Spinal cord (tissue), 10 donors: ENCODE results near the gene SULT1C3. TPM values are rescaled to one million over a fixed set of nuclear protein-coding genes. Genes with fewer than 3 reads are reported as not detected.

Experiments used
- DNase-seq, 6 donors: peaks; one replicate each; pipeline versions ENCODE4 v3.0.0 to v3.0.0-alpha.2; 2013 to 2015; ENCODE audit warnings: low spot score in 6 of 6, low read depth in 4 of 6
- H3K27ac ChIP-seq: one replicate; pipeline ENCODE4 v1.5.1; 2013; ENCODE audit warnings: low read depth, low read length, control low read depth
- H3K27me3 ChIP-seq: one replicate; pipeline ENCODE4 v1.6.1; 2013; ENCODE audit warnings: low read length; ENCODE audit not compliant: control insufficient read depth, insufficient read depth
- H3K36me3 ChIP-seq: one replicate; pipeline ENCODE4 v1.6.1; 2013; ENCODE audit warnings: low read length; ENCODE audit not compliant: control insufficient read depth, insufficient read depth
- H3K4me1 ChIP-seq: one replicate; pipeline ENCODE4 v1.6.1; 2013; ENCODE audit warnings: low read length; ENCODE audit not compliant: control insufficient read depth, insufficient read depth
- H3K4me3 ChIP-seq: one replicate; pipeline ENCODE4 v1.5.1; 2013; ENCODE audit warnings: low read depth, low read length, control low read depth
- H3K9me3 ChIP-seq: one replicate; pipeline ENCODE4 v1.6.1; 2013; ENCODE audit warnings: low read length; ENCODE audit not compliant: control insufficient read depth, insufficient read depth
- WGBS: methylation state at CpG from one replicate; pipeline ENCODE4 v1.1.5; 2013; ENCODE audit warnings: missing lambda C conversion rate; ENCODE audit not compliant: insufficient coverage; 5-methylcytosine and 5-hydroxymethylcytosine counted together
- polyA plus RNA-seq, 2 donors: library from polyadenylated mRNA; unstranded; fragments of 120-200 nt; gene quantifications; one replicate each; pipeline ENCODE4 v1.2.1, GENCODE V29; 2013; ENCODE audit not compliant: insufficient read length in 2 of 2
- total RNA-seq, 2 donors: library from RNA; depleted of rRNA in 1 of 2; stranded (reverse); fragments of 120-200 nt in 1 of 2; fragments of >200 nt in 1 of 2; gene quantifications; one replicate each; pipeline versions ENCODE4 v1.2.3 to v1.2.4, GENCODE V29; 2013 to 2014
- donor health status: healthy.

The SULT1C3 gene
- total and polyA plus RNA-seq, 4 donors: not detected

DNA sequence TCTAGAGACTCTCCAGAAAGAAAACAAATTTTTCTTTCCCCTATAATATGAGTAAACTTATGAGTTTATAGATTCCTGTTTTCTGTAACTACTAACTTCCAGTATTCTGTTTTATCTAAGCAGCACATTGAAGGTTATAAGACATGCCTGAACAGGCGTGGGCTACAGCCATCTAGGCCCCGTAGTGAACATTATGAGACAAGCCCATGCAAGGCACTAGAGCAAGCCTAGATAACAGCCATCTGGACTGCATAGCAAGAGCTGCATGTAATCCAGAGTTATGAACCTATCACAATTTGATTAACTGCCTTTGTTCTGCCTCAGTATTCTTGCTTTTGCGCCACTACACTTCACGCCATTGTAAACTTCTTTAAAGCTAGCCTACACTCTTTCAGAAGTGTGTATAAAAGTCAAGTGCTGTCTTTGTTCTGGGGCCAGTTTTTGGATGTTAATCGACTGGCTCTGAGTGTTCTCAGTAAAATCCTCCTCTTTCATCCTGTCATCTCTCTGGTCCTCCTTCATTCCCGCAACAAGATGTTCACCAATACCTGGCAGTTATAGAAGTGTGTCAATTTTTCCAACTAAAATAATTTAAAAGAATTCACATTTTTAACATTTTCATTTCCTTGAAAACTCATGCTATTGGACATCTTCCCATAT, 3.0 kb upstream of the SULT1C3 start:
- Histone ChIP-seq H3K9me3 (no peaks in the 10 kb centered on the region), H3K4me3 (no peak overlapping the region), H3K36me3 (no peaks in the 10 kb centered on the region), H3K27me3 (no peaks in the 10 kb centered on the region), H3K27ac (no peak overlapping the region), H3K4me1 (no peaks in the 10 kb centered on the region)
- WGBS: 100% methylated on average over 2 of the region's 6 CpGs
- no peak for DNase-seq

DNA sequence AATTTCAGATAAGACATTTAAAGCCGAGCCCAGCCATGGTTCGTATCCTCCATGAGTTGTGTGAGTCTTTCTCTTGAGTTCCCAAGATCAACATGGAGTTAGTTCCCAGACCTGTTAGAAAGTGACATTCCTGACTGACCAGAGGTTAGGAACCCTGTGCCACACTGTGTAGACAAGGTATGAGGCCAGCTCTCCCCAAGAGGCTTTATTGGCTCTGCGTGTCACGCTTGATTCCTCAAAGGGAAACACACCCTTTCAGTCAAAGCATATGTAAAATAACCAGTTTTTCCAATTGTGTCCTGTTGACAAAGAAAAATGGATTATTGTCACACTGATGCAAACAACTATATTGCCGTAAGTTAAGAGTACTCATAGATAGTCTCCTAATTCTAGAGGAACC, 1.2 kb downstream of the SULT1C3 start:
- no peak for DNase-seq
- Histone ChIP-seq H3K27me3 (no peaks in the 10 kb centered on the region), H3K27ac (no peak overlapping the region), H3K36me3 (no peaks in the 10 kb centered on the region), H3K4me1 (no peaks in the 10 kb centered on the region), H3K4me3 (no peak overlapping the region), H3K9me3 (no peaks in the 10 kb centered on the region)
- WGBS: 95% methylated on average over 2 of the region's 5 CpGs

DNA sequence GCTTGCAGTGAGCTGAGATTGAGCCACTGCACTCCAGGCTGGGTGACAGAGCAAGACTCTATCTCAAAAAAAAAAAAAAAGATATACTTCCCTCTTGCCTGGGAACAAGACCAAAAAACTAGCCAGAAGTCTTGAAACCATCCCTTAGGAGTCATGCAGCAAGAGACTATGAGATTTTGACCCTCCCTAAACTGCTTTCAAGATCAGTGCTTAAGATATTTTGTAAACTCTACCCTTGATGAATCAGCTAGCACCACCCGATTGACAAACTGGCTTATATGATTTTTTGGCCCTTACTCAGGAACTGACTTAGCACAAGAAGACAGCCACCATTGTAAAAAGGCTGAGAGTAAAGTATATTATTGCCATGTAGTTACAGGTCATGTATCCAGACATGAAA, 3.8 kb downstream of the SULT1C3 start:
- H3K4me1 ChIP-seq: no peaks in the 10 kb centered on the region
- 83% methylated on average over 1 of the region's 1 CpG for WGBS
- no peak overlapping the region for H3K4me3 ChIP-seq
- no peaks in the 10 kb centered on the region for H3K27me3 ChIP-seq
- no peaks in the 10 kb centered on the region for H3K9me3 ChIP-seq
- DNase-seq: peak in 1 of 6 donors; percentile 17
- no peak overlapping the region for H3K27ac ChIP-seq
- no peaks in the 10 kb centered on the region for H3K36me3 ChIP-seq

DNA sequence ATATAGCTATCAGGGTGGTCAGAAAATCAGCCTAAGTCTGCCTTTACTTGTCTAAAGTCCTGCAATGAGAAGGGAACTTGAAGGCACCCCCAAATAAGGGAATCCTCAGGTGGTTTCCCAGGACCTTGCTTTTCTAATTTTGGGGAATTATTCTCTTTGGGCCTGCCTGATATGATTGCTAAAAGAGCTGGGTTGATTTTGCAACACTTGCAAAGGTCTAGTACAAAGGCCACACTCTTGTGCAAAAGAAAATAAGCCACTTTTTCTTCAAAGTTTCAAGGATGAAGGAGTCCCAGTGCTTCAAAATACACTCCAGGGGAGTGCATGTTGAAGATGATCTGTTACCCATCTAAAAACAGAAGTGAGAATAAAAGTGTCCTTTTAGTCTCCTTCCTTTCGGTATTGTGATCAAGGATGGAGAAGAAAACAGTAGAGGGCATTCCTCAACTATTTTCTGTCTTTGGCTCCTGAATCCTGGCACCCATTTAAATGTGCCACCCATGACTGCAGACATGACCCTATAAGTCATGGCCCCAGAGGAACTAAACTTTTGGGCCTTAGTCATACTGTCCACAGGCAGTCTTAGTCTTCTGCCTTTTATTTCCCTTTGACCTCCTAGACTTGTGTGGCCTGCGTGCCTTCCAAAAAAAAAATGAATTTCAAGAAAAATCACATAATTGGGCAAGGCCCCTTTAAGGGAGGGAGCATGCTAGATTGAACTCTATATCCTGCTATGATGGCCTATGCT, 5.1 kb downstream of the SULT1C3 start:
- no peak overlapping the region for H3K27ac ChIP-seq
- H3K4me1 ChIP-seq: no peaks in the 10 kb centered on the region
- H3K27me3 ChIP-seq: no peaks in the 10 kb centered on the region
- DNase-seq: no peak
- no peaks in the 10 kb centered on the region for H3K9me3 ChIP-seq
- H3K36me3 ChIP-seq: no peaks in the 10 kb centered on the region
- no peak overlapping the region for H3K4me3 ChIP-seq
- no CpG with 5 or more reads among the region's 2 CpGs for WGBS

DNA sequence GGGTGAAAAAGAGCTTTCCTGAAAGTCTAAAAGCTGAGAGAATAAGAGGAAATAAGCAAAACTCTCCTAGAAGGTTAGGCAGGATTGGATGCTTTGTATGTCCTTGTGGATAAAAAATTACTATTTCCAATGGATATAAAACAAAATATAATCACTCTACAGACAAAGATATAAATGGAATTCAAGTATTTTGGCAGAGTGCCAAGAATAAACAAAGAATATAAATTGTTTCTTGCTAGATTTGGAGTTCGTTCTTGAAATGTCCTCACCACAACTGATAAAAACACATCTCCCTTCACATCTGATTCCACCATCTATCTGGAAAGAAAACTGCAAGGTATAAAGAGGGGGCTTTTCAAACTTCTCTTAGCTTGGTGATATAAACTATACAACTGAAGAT, 13.3 kb downstream of the SULT1C3 start:
- no peaks in the 10 kb centered on the region for H3K36me3 ChIP-seq
- no CpG with 5 or more reads among the region's 1 CpG for WGBS
- no peak overlapping the region for H3K27ac ChIP-seq
- no peaks in the 10 kb centered on the region for H3K27me3 ChIP-seq
- peak in 1 of 6 donors; percentile 7 for DNase-seq
- no peak overlapping the region for H3K4me3 ChIP-seq
- no peaks in the 10 kb centered on the region for H3K4me1 ChIP-seq
- no peaks in the 10 kb centered on the region for H3K9me3 ChIP-seq

DNA sequence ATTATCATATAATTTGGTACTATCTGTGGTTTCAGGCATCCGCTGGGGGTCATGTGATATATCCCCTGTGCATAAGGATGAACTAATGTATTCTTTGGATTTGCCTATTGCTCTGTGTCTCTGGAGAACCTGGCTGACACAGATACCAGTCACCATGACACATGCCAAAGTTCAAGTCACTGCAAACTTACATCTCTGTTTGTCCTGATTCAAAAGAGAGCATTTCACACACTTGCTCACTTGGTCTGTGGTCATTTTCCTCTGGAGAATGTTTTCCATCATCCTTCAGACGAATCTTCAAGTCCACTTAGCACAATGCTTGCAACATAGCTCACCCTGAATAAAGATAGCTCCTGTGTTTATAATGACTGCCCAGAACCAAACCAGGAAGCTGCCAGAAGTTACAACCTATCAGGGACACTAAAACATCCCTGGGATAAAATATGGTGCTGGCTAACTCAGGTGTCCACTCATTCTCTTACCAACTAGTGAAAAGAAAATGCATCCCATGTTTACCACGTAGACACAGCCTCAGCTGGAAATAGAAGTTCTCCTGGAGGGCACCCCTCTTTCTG, 18.1 kb downstream of the SULT1C3 start:
- WGBS: 80% methylated on average over 1 of the region's 3 CpGs
- no peaks in the 10 kb centered on the region for H3K9me3 ChIP-seq
- no peak for DNase-seq
- H3K4me1 ChIP-seq: no peaks in the 10 kb centered on the region
- H3K27me3 ChIP-seq: no peaks in the 10 kb centered on the region
- H3K4me3 ChIP-seq: no peak overlapping the region
- no peak overlapping the region for H3K27ac ChIP-seq
- no peaks in the 10 kb centered on the region for H3K36me3 ChIP-seq

DNA sequence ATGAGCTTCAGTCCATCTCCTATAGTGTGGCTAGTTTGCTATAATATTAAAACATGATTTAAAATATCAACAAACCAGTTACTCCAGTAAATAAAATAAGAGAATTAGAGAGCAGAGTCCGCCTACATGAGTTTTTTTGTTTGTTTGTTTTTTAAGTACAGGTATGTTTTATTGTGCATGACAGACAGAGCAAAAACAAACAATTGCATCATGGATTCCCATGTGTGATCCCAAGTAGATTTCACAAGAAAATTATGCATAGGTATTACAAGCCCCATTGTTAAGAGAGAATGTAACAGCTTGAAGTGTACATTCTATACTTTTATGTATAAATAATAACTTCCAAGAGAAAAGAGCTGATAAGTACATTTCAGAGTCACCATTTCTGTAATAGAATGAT, 21.0 kb downstream of the SULT1C3 start:
- Histone ChIP-seq H3K4me3 (no peak overlapping the region), H3K27me3 (no peaks in the 10 kb centered on the region), H3K27ac (no peak overlapping the region), H3K4me1 (no peaks in the 10 kb centered on the region), H3K9me3 (no peaks in the 10 kb centered on the region), H3K36me3 (no peaks in the 10 kb centered on the region)
- DNase-seq: no peak
- no CpG with 5 or more reads among the region's 1 CpG for whole genome bisulfite sequencing

DNA sequence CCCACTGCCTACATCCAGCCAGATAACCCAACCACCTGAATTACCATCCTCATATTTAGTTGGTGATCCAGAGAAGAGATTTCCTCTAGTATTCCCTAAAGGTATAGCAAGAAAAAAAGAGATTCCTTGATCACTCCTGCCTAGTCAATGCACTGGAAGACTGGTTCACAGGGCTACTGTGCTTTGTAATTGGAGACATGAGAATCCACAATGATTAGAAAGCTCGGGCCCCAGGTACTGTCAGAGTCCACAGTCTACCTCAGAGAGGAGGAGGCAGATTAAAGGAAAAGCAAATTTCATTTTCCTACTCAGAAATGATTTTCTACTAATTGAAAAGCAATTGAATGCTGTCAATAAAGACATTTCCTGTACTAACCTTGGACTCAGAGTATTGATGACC, 22.3 kb downstream of the SULT1C3 start:
- Histone ChIP-seq H3K27me3 (no peaks in the 10 kb centered on the region), H3K36me3 (no peaks in the 10 kb centered on the region), H3K4me3 (no peak overlapping the region), H3K9me3 (no peaks in the 10 kb centered on the region), H3K4me1 (no peaks in the 10 kb centered on the region), H3K27ac (no peak overlapping the region)
- no peak for DNase-seq
- no CpG with 5 or more reads among the region's 1 CpG for WGBS

DNA sequence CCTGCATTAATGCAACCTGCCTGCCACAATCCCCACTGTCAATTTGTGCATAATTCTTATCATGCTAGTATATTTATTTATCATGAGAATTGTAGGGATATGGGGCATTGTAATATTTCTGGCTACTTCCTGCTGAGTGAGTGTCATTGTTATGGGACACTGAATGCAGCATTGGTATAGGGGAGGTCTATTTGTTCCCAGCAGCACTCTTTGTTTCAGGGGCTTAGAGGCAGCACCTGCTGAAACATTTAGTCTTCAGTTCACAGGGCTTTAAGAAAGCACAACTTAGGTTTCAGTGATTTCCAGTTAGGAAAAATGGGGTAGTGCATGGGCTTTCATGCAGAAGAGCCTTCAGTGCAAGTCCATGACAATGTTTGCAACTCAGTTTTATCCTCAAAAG, 23.6 kb downstream of the SULT1C3 start:
- DNase-seq: no peak
- Histone ChIP-seq H3K27ac (no peak overlapping the region), H3K36me3 (no peaks in the 10 kb centered on the region), H3K9me3 (no peaks in the 10 kb centered on the region), H3K4me3 (no peak overlapping the region), H3K27me3 (no peaks in the 10 kb centered on the region), H3K4me1 (no peaks in the 10 kb centered on the region)

DNA sequence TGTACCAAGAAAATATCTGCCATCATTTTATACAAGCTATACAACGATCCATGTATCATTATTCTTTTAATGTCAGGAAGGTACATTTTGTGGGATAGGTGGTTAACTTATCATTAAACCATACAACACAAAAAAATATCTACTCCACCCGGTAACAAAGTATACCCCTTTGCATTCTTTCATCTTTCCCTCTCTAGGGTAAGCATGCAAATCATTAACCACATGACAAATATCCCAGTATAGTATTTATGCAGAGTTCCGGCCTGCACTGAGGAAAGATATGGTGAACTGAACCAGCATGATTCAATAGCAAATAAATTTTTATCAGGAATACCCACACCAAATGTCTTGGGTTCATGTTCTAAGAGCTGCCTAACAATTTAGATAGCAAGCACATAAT, 26.4 kb downstream of the SULT1C3 start:
- Histone ChIP-seq H3K4me1 (no peaks in the 10 kb centered on the region), H3K4me3 (no peak overlapping the region), H3K36me3 (no peaks in the 10 kb centered on the region), H3K27ac (no peak overlapping the region), H3K9me3 (no peaks in the 10 kb centered on the region), H3K27me3 (no peaks in the 10 kb centered on the region)
- no CpG with 5 or more reads among the region's 3 CpGs for WGBS
- no peak for DNase-seq
